Measurements from ENCODE around the gene SLC22A15. TPM values are rescaled to one million over a fixed set of nuclear protein-coding genes. Genes with fewer than 3 reads are reported as not detected.
"Not testable (repeated sequence)": the region's sequence is repeated elsewhere in the genome, so short reads cannot be mapped to it uniquely, and the experiment has no call there.

Gene SLC22A15
- total RNA-seq, 4 donors from 2014 or later = 0.53 to 6.6 (median 2.1) TPM

DNA sequence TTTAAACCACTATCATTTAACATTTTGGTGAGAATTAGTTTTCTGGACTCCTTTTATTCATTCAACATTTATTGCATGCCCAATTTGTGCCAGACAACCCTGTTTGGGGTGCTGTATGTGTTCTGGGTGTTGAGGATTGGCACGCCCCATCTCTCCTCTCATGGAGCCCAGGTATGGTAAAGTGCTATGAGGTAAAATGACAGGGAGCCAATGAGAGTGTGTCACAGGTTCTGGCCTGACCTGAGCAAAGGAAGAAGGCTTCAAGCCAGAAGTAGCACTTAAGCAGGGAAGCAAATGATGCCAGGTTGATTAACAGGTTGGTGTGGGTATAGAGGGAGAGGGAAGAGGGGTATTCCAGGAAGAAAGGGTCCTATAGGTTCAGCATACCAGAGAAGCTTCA lies 21.1 kb upstream of the SLC22A15 start:
- no peaks in the 10 kb centered on the region for H3K27me3 ChIP-seq
- no peak overlapping the region for H3K27ac ChIP-seq
- H3K4me3 ChIP-seq = no peak overlapping the region
- DNase-seq = no peak
- no peaks in the 10 kb centered on the region for H3K36me3 ChIP-seq
- no peak for TF ChIP-seq POLR2A (IDR thresholded peaks at IDR 0.05)
- TF ChIP-seq, protein P1, sequence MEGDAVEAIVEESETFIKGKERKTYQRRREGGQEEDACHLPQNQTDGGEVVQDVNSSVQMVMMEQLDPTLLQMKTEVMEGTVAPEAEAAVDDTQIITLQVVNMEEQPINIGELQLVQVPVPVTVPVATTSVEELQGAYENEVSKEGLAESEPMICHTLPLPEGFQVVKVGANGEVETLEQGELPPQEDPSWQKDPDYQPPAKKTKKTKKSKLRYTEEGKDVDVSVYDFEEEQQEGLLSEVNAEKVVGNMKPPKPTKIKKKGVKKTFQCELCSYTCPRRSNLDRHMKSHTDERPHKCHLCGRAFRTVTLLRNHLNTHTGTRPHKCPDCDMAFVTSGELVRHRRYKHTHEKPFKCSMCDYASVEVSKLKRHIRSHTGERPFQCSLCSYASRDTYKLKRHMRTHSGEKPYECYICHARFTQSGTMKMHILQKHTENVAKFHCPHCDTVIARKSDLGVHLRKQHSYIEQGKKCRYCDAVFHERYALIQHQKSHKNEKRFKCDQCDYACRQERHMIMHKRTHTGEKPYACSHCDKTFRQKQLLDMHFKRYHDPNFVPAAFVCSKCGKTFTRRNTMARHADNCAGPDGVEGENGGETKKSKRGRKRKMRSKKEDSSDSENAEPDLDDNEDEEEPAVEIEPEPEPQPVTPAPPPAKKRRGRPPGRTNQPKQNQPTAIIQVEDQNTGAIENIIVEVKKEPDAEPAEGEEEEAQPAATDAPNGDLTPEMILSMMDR (IDR thresholded peaks at IDR 0.05) = no peak
- no peaks in the 10 kb centered on the region for H3K4me1 ChIP-seq
- no peaks in the 10 kb centered on the region for H3K9me3 ChIP-seq

DNA sequence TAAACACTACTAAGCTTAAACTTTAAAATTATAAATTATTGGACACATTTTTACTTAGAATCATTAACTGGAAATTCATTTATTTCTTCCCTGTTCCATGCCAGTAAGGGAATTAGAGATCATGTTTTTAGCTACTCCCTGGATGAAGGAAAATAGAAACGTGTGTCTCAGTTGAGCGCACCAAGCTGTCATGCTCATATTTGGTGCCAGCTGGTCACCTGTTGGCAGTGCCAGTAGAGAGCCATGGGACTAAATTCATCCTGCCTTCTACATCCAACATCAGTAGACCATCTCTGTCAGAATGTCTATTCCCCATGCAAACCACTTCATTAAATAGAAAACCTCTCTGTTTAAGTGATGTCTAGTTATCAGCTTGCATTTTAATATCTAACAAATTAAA lies 17.4 kb upstream of the SLC22A15 start:
- Histone ChIP-seq H3K4me3 (no peak overlapping the region), H3K4me1 (no peaks in the 10 kb centered on the region), H3K9me3 (no peaks in the 10 kb centered on the region), H3K36me3 (no peaks in the 10 kb centered on the region), H3K27ac (no peak overlapping the region), H3K27me3 (no peaks in the 10 kb centered on the region)
- TF ChIP-seq POLR2A (IDR thresholded peaks at IDR 0.05) = no peak
- TF ChIP-seq, protein P1 (IDR thresholded peaks at IDR 0.05) = no peak
- no peak for DNase-seq

- TF ChIP-seq, protein P1 (IDR thresholded peaks at IDR 0.05) = no peak
- no peak for TF ChIP-seq POLR2A (IDR thresholded peaks at IDR 0.05)
- no peaks in the 10 kb centered on the region for H3K36me3 ChIP-seq
- H3K9me3 ChIP-seq = no peaks in the 10 kb centered on the region
Measured at GRCh38 chr1:115969509-115969908, 6.8 kb upstream of the SLC22A15 start.

DNA sequence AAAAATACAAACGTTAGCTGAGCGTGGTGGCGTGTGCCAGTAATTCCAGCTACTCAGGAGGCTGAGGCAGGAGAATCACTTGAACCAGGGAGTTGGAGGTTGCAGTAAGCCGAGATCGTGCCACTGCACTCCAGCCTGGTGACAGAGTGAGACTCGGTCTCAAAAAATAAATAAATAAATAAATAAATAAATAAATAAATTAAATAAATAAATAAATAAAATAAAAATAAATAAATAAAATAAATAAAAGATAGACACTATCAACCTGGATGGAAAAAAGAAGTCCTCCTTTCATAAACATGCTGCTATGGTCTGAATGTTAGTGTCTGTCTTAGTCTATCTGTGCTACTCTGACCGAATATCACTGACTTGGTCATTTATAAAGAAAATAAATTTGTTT lies 4.5 kb upstream of the SLC22A15 start:
- not testable (repeated sequence) for H3K27me3 ChIP-seq, H3K27ac ChIP-seq, H3K9me3 ChIP-seq, H3K4me1 ChIP-seq, H3K4me3 ChIP-seq, DNase-seq, H3K36me3 ChIP-seq

More at GRCh38 chr1:115969509-115969908, 6.8 kb upstream of the SLC22A15 start:
- DNase-seq = no peak
- H3K27me3 ChIP-seq = no peaks in the 10 kb centered on the region
- no peak overlapping the region for H3K27ac ChIP-seq
- no peak overlapping the region for H3K4me3 ChIP-seq
- H3K4me1 ChIP-seq = no peaks in the 10 kb centered on the region

DNA sequence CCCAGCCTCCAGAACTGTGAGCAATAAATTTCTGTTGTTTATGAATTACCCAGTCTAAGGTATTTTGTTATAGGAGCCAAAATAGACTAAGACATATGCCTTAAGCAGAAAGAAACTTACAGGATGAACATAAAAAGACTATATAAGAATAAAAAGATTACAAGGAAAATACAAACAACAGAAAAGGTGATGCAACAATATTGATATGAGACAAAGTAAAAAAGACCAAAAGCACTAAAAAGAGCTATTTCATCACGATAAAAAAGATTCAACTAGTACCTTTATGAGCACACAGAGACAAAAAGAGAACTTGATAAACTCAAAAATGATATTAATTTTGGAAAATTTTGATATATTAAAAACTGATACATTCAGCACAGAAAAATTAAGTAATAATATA lies 3.2 kb upstream of the SLC22A15 start:
- Histone ChIP-seq H3K27me3 (no peaks in the 10 kb centered on the region), H3K4me3 (no peak overlapping the region), H3K27ac (no peak overlapping the region), H3K4me1 (peaks cover 0 to 14% (median 0%) of the 10 kb centered on the region in 4 donors), H3K36me3 (no peaks in the 10 kb centered on the region), H3K9me3 (no peaks in the 10 kb centered on the region)
- no peak for TF ChIP-seq POLR2A (IDR thresholded peaks at IDR 0.05)
- TF ChIP-seq, protein P1 (IDR thresholded peaks at IDR 0.05) = no peak
- DNase-seq = no peak

GRCh38 chr1:115975569-115976061 lies 698 bp upstream of the SLC22A15 start:
- Histone ChIP-seq H3K27me3 (no peaks in the 10 kb centered on the region), H3K4me3 (peak overlapping the region; percentile 60 to 76 (median 65)), H3K4me1 (peaks cover 0 to 14% (median 0%) of the 10 kb centered on the region in 4 donors), H3K36me3 (no peaks in the 10 kb centered on the region), H3K27ac (peak overlapping the region; percentile 65 to 83 (median 76)), H3K9me3 (no peaks in the 10 kb centered on the region)
- TF ChIP-seq, protein P1 (IDR thresholded peaks at IDR 0.05) = no peak
- TF ChIP-seq POLR2A (IDR thresholded peaks at IDR 0.05) = no peak
- no peak for DNase-seq

Measured in Peyer's patch (tissue), 4 donors.